Measurements from ENCODE around the gene ROMO1. TPM values are rescaled to one million over a fixed set of nuclear protein-coding genes. Genes with fewer than 3 reads are reported as not detected.
"Not testable (repeated sequence)": the region's sequence is repeated elsewhere in the genome, so short reads cannot be mapped to it uniquely, and the experiment has no call there.

The ROMO1 gene
- total and polyA plus RNA-seq, 5 experiments from 2014 or later, result 39.7 to 421 (median 305) TPM

DNA sequence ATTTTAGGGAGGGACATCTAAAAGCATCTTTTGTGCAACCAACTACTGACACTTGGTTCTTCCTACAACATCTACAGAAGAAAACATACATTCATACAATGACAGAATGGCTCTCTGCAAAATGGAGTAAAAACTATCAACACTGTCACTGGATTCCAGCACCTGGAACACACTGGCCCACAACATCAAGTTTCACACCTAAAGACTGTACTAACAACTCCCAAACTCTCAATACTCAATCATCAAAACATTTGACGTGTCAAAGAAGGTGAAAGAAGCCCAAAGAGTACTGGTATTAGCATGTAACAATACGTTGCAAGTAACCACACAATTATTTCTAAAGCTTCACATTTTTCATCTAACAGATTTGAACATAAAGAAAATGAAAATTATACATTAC, 36.7 kb upstream of the ROMO1 start:
- DNase-seq, result no peak
- Mint-ChIP-seq H3K27me3 (no peaks in the 10 kb centered on the region), H3K27ac (peak overlapping the region; percentile 68 to 100 (median 99)), H3K4me3 (peak overlapping the region; percentile 89 to 98 (median 96)), H3K9me3 (no peaks in the 10 kb centered on the region), H3K4me1 (peaks cover 14 to 69% (median 64%) of the 10 kb centered on the region in 4 donors), H3K36me3 (peaks cover 0 to 4% (median 2%) of the 10 kb centered on the region in 3 donors)
- POLR2A ChIA-PET, result interaction anchor here (2.4 to 7.6 kb wide), 3 partner anchors 45 to 109 kb away, joined by 10 to 101 read pairs (median 87); partner anchors contain the start of genes PHF20, RBM39 and SPAG4
- no peak for ATAC-seq

DNA sequence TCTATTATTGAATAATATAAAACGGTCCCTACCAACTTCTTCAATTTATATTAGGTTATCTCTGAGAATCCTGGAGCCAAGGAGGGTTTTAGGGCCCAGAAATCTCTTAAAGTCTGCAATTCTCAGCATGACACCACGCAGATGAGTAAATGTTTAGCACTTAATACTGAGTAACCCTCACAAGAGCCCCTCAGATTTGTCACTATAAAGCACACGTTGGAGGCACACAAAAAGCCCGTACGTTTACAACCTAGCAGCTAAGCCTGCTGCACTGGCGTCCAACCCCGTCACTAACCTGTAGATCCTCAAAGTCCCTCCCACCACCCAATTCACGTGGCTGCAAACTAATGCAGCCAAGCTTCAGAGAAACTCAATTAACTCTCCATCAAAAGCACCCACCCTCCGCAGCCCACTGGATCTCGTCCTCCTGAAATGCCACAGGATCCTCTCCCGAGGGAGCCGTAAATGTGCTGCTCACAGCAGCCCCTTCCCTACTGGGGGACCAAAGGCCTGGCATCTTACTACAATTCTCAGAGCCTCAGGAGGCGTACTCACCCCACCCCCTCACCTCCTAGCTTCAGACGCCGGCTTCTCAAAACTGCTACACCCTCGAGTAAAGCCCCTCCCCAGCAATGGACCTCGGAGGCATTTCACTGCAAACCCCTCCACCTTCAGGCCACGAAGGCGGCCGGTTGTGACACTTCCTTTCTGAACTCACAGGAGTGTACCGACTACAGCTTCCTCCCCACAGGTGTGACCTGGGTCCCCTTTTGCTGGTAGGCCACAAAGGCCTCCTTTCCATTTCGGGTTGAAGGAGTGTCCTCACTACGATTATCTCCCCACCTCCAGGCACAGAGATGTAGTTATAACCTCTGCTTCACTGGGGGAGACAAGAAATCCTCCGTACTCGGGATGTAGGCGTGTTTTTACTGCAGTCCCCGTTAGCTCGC, 35.4 kb upstream of the ROMO1 start:
- peak; percentile 50 to 58 for ATAC-seq
- POLR2A ChIA-PET, result interaction anchor here (0.6 to 7.6 kb wide), 21 partner anchors 10 to 290 kb away, joined by 3 to 101 read pairs (median 6); partner anchors contain the start of genes CEP250, ERGIC3, NFS1 and PHF20
- H3K27me3 Mint-ChIP-seq, result no peaks in the 10 kb centered on the region
- no peaks in the 10 kb centered on the region for H3K9me3 Mint-ChIP-seq
- DNase-seq, result peak in 9 of 10 donors; percentile 44 to 88 (median 67)
- H3K4me3 Mint-ChIP-seq, result peak overlapping the region; percentile 89 to 98 (median 96)
- H3K4me1 Mint-ChIP-seq, result peaks cover 13 to 64% (median 54%) of the 10 kb centered on the region in 4 donors
- H3K36me3 Mint-ChIP-seq, result peaks cover 0 to 9% (median 2%) of the 10 kb centered on the region in 3 donors
- peak overlapping the region; percentile 96 to 100 (median 99) for H3K27ac Mint-ChIP-seq

DNA sequence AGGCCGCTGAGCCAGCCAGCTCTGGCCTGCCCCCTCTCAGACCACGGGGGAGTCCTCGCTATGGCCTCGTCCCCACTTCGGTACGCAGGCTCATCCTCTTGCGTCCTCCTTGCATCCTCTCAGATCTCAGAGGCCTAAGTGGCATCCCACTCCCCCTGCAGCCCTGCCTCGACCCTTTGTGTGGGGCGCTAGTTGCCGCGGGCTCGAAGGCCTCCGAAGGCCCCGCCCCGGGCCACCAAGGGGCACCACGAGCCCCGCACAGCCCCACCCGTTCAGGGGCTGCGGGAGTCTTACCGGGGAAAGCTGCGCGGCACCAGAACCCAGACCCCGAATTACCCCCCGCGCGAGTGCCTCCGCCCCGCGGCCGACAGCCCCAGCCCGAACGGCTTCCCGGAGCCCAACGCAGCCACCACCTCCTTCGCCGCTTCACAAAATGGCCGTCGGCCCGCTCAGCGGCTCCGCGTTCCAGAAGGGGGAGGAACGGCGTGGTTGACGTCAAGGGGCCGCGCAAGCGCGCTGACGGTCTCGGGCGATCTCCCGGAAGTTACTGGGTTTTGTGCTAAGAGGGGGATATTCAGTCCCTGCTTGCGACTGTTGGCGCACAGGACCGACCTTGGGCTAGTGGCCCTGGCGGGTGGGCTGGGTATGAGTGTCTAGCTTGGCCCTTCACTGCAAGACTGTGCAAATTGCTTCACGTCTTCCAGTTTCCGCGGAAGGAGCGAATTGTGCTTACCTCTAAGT, 34.6 kb upstream of the ROMO1 start, which contains the start of the genes CPNE1 and RBM12:
CPNE1 (minus strand) TSS at position 435 of the 741 bp plus-strand sequence. CDS start 31,977 bp downstream, outside the sequence.
RBM12 (minus strand) TSS at position 435 of the 741 bp plus-strand sequence. CDS start 9,578 bp downstream, outside the sequence.
- POLR2A ChIA-PET, result interaction anchor here (0.6 to 7.6 kb wide), 23 partner anchors 9 to 387 kb away, joined by 3 to 101 read pairs (median 6); partner anchors contain the start of genes CEP250, ERGIC3, NFS1 and PHF20
- peak; percentile 87 to 97 (median 94) for DNase-seq
- H3K9me3 Mint-ChIP-seq, result no peaks in the 10 kb centered on the region
- peaks cover 11 to 56% (median 48%) of the 10 kb centered on the region in 4 donors for H3K4me1 Mint-ChIP-seq
- H3K4me3 Mint-ChIP-seq, result peak within 1 kb of the TSS; percentile 89 to 98 (median 96)
- peak; percentile 77 to 78 for ATAC-seq
- no peaks in the 10 kb centered on the region for H3K27me3 Mint-ChIP-seq
- H3K36me3 Mint-ChIP-seq, result peaks cover 0 to 17% (median 8%) of the 10 kb centered on the region in 3 donors
- H3K27ac Mint-ChIP-seq, result peak within 1 kb of the TSS; percentile 96 to 100 (median 99)

DNA sequence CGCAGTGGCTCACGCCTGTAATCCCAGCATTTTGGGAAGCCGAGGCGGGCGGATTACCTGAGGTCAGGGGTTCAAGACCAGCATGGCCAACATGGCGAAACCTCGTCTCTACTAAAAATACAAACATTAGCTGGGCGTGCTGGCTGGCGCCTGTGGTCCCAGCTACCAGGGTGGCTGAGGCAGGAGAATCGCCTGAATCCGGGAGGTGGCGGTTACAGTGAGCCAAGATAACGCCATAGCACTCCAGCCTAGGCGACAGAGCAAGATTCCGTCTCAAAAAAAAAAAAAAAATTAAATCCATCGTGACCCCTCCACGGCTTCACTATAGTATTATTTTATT, 33.3 kb upstream of the ROMO1 start:
- Mint-ChIP-seq H3K4me1 (peaks cover 6 to 43% (median 35%) of the 10 kb centered on the region in 4 donors), H3K27ac (peak overlapping the region in 7 of 10 donors; percentile 44 to 99 (median 74)), H3K4me3 (peak overlapping the region in 5 of 10 donors; percentile 22 to 48 (median 41)), H3K9me3 (no peaks in the 10 kb centered on the region), H3K36me3 (peaks cover 0 to 27% (median 18%) of the 10 kb centered on the region in 3 donors), H3K27me3 (no peaks in the 10 kb centered on the region)
- POLR2A ChIA-PET, result interaction anchor here (0.7 to 7.6 kb wide), 9 partner anchors 12 to 288 kb away, joined by 4 to 101 read pairs (median 12); partner anchors contain the start of genes NFS1, RBM39, ROMO1 and SCAND1
- no peak for DNase-seq
- ATAC-seq, result no peak

DNA sequence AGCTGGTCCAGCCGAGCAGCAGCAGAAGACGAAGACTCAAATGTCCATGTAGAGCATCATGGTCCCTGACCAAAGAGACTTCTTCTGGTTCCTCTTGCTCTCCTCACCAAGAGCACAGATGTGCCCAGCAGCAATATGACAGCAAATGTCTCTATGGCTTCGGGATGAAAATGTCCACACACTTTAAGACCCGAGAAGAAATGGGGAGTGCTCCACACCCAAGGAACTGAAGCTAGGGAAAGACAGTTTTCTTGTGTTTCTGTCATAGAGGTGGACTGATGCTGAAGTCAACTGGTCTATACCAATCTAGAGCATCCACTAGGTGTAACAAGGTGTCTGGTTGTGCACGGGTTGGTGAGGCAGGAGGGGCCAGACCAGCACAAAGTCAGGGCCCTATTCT, 30.0 kb upstream of the ROMO1 start:
- POLR2A ChIA-PET, result no interaction called here

DNA sequence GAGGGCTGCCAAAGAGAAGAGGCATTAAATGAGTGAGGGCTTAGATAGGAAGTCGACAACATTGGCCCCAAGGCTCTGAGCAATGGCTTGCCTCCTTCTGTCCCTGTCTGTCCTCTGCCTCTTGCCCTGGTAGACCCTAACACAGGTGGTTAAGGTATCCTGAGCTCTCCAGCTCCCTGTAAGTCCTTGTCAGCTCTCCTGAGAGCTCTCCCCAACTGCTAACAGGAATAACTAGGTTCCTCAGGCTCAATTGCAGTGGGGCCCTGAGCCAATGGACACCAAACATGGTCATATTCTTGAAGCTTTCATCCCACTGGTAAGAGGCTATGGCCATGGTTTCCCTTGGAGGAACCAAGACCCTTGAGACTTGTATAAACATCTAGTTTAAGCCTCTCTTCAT, 29.5 kb upstream of the ROMO1 start:
- H3K27me3 Mint-ChIP-seq, result no peaks in the 10 kb centered on the region
- POLR2A ChIA-PET, result interaction anchor here (0.7 kb wide), 1 partner anchor 30 kb away, joined by 3 read pairs; the partner anchor contains the start of genes NFS1 and ROMO1
- H3K27ac Mint-ChIP-seq, result peak overlapping the region in 1 of 10 donors; percentile 47
- no peaks in the 10 kb centered on the region for H3K9me3 Mint-ChIP-seq
- H3K4me3 Mint-ChIP-seq, result no peak overlapping the region
- H3K36me3 Mint-ChIP-seq, result peaks cover 5 to 63% (median 32%) of the 10 kb centered on the region in 3 donors
- ATAC-seq (no peak), DNase-seq (no peak)
- H3K4me1 Mint-ChIP-seq, result peaks cover 2 to 5% (median 4%) of the 10 kb centered on the region in 4 donors

More for the DNA sequence above, 30.0 kb upstream of the ROMO1 start:
- Mint-ChIP-seq H3K27ac (peak overlapping the region in 2 of 10 donors; percentile 35 to 47), H3K4me3 (no peak overlapping the region), H3K27me3 (no peaks in the 10 kb centered on the region), H3K4me1 (peaks cover 2 to 10% (median 4%) of the 10 kb centered on the region in 4 donors), H3K9me3 (no peaks in the 10 kb centered on the region), H3K36me3 (peaks cover 5 to 58% (median 32%) of the 10 kb centered on the region in 3 donors)
- ATAC-seq (no peak), DNase-seq (no peak)

DNA sequence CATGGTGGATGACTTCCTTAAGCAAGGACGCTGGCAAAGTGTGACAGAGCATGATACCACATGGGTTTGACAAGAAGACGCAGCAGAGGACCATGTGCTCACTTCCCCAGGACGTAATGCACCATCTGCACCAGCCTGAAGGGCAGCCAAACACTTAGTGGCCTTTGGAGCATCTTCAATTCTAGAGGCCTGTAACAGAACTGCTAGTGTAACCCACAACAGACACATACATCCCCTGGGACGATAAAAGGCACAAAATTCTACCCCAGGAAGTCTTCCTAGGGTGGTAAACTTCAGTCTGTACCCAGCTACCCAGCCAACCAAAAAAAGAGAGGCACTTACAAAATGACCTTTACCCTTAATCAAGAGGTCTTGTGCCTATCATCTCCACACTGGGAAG, 25.3 kb upstream of the ROMO1 start:
- POLR2A ChIA-PET, result interaction anchor here (0.5 to 1.0 kb wide), 2 partner anchors 9 to 188 kb away, joined by 3 read pairs; partner anchors contain the start of genes CPNE1 and RBM12
- Mint-ChIP-seq H3K27me3 (no peaks in the 10 kb centered on the region), H3K27ac (no peak overlapping the region), H3K4me1 (no peaks in the 10 kb centered on the region), H3K9me3 (no peaks in the 10 kb centered on the region), H3K36me3 (peaks cover 5 to 91% (median 33%) of the 10 kb centered on the region in 3 donors), H3K4me3 (no peak overlapping the region)
- ATAC-seq (no peak), DNase-seq (peak in 1 of 10 donors; percentile 10)

DNA sequence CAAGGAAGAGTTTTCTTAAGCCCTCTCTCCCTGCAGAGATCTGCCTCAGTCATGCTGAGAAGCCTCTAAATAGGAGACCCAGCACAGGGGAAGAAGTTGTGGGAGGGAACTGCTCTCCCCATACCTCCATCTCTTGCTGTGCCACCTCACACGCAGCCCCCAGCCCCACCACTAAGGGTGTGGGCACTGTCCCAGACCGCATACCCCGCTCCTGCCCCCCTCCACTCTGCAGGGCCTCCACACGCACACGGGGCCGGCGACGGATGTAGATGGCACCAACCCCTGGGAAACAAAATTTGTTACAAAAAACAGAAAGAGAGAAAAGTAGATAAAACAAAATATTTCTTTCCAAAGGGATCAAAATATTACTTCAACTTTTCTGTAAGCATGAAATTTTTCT, 24.3 kb upstream of the ROMO1 start:
- POLR2A ChIA-PET, result no interaction called here
- ATAC-seq, result no peak

DNA sequence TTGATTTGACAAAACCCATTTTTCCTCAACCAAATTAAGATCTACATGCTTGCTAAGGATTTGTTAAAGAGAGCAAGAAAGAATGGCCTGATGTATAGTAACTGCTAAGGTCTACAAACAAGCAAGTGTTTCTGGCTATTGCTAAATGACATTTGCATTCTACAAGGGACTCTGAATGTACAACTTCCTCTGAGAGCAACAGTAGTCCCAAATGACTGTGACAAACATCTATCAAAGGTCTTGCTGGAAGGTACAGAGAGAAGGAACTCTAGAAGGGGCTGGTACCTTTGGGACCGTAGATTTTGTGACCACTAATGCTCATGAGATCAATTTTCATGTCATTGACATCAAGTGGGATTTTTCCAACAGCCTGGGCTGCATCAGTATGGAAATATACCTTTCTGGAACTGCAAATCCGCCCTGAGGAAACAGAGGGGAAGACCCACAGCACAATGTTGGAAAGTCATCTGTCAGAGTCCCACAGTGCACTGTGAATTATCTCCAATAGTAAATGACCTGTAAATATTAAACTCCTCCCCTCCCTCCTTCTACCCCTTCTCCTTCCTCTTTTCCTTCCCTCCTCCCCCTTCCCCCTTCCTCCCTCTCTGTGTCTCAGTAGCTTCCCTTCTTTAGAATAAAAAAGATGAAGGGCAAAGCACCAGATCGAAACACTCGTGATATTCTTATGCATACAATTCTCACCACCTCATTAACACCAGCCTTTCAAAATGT, 18.6 kb upstream of the ROMO1 start:
- ATAC-seq (no peak), DNase-seq (no peak)
- Mint-ChIP-seq H3K4me1 (peaks cover 0 to 9% (median 0%) of the 10 kb centered on the region in 4 donors), H3K27me3 (no peaks in the 10 kb centered on the region), H3K36me3 (peaks cover 0 to 75% (median 4%) of the 10 kb centered on the region in 3 donors), H3K9me3 (no peaks in the 10 kb centered on the region), H3K4me3 (no peak overlapping the region), H3K27ac (peak overlapping the region in 3 of 10 donors; percentile 10 to 21 (median 14))
- POLR2A ChIA-PET, result no interaction called here

More for the DNA sequence above, 24.3 kb upstream of the ROMO1 start:
- no peaks in the 10 kb centered on the region for H3K4me1 Mint-ChIP-seq
- no peaks in the 10 kb centered on the region for H3K27me3 Mint-ChIP-seq
- no peak overlapping the region for H3K4me3 Mint-ChIP-seq
- no peak overlapping the region for H3K27ac Mint-ChIP-seq
- H3K36me3 Mint-ChIP-seq, result peaks cover 5 to 87% (median 25%) of the 10 kb centered on the region in 3 donors
- DNase-seq, result no peak
- H3K9me3 Mint-ChIP-seq, result no peaks in the 10 kb centered on the region

DNA sequence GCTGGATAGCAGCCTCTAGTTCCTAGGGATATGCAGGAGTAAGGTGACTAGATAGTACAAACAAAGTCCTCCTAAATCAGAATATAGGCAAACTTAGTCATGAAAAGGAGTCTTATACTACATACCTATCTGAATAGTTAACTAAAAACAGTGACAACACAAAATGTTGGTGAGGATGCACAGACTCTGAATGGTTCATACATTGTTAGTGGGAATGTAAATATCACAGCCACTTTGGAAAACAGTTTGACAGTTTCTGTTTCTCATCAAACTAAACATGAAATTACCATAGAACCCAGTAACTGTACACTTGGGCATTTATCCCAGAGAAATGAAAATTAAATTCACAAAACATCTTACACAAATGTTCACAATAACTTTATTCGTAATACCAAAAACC, 17.2 kb upstream of the ROMO1 start:
- POLR2A ChIA-PET, result interaction anchor here (0.6 kb wide), 1 partner anchor 375 kb away, joined by 3 read pairs; no protein-coding TSS in a partner anchor
- Mint-ChIP-seq H3K4me1 (peaks cover 0 to 9% (median 0%) of the 10 kb centered on the region in 4 donors), H3K4me3 (no peak overlapping the region), H3K9me3 (no peaks in the 10 kb centered on the region), H3K27me3 (no peaks in the 10 kb centered on the region), H3K36me3 (peaks cover 0 to 73% (median 7%) of the 10 kb centered on the region in 3 donors), H3K27ac (peak overlapping the region in 1 of 10 donors; percentile 43)
- DNase-seq, result no peak
- no peak for ATAC-seq

DNA sequence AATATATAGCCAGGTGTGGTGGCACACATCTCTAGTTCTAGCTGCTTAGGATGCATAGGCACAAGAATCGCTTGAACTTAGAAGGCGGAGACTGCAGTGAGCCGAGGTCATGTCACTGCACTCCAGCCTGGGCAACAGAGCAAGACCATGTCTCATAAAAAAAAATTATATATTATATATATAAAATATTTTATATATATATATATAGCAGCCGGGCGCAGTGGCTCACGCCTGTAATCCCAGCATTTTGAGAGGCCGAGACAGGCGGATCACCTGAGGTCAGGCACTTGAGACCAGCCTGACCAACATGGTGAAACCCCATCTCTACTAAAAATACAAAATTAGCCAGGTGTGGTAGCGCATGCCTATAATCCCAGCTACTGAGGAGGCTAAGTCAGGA, 13.8 kb upstream of the ROMO1 start:
- not testable (repeated sequence) for H3K9me3 Mint-ChIP-seq, ATAC-seq, H3K27ac Mint-ChIP-seq, DNase-seq, H3K4me3 Mint-ChIP-seq, H3K27me3 Mint-ChIP-seq, H3K4me1 Mint-ChIP-seq
- peaks cover 5 to 77% (median 13%) of the 10 kb centered on the region in 3 donors for H3K36me3 Mint-ChIP-seq
- POLR2A ChIA-PET, result interaction anchor here (0.9 kb wide), 1 partner anchor 14 kb away, joined by 3 read pairs; the partner anchor contains the start of genes NFS1 and ROMO1
